ENCODE data around the gene RAC2. TPM values are rescaled to one million over a fixed set of nuclear protein-coding genes. Genes with fewer than 3 reads are reported as not detected.

RAC2 gene
- total and polyA plus RNA-seq, 3 experiments from 2014 or later, result 433 to 1,206 (median 452) TPM

- Histone ChIP-seq H3K4me3 (ENCODE audit: low read length) (peak overlapping the region; percentile 50), H3K9me3 (ENCODE audit: low read length) (no peaks in the 10 kb centered on the region), H3K27ac (ENCODE audit: low read depth, low read length) (peak overlapping the region; percentile 36), H3K36me3 (ENCODE audit: insufficient read depth, low read length) (peaks cover 69% of the 10 kb centered on the region), H3K4me1 (ENCODE audit: insufficient read depth, low read length) (peaks cover 94% of the 10 kb centered on the region), H3K27me3 (ENCODE audit: insufficient read depth, low read length, poor library complexity, severe bottlenecking) (no peaks in the 10 kb centered on the region)
- Mint-ChIP-seq H3K4me3 (peak overlapping the region; percentile 71 to 89 (median 85)), H3K4me1 (peaks cover 86 to 92% (median 92%) of the 10 kb centered on the region in 3 donors), H3K9me3 (no peaks in the 10 kb centered on the region), H3K27ac (peak overlapping the region; percentile 98 to 100 (median 99)), H3K36me3 (peaks cover 9 to 77% (median 14%) of the 10 kb centered on the region in 3 donors), H3K27me3 (no peaks in the 10 kb centered on the region)
- ChIA-PET CTCF (interaction anchor here (0.7 to 6.9 kb wide), 12 partner anchors 11 to 361 kb away, joined by 3 to 105 read pairs (median 6); partner anchors contain the start of gene RAC2), POLR2A (interaction anchor here (1.2 to 6.6 kb wide), 6 partner anchors 8 to 256 kb away, joined by 3 to 115 read pairs (median 10); partner anchors contain the start of gene RAC2)
- peak; percentile 46 to 77 (median 61) for DNase-seq
Observed at GRCh38 chr22:37230673-37231405, 13.2 kb downstream of the RAC2 start.

GRCh38 chr22:37229805-37230672 is 14.0 kb downstream of the RAC2 start:
- Mint-ChIP-seq H3K36me3 (peaks cover 15 to 77% (median 16%) of the 10 kb centered on the region in 3 donors), H3K4me3 (peak overlapping the region; percentile 76 to 89 (median 85)), H3K9me3 (no peaks in the 10 kb centered on the region), H3K4me1 (peaks cover 86 to 92% (median 92%) of the 10 kb centered on the region in 3 donors), H3K27me3 (no peaks in the 10 kb centered on the region), H3K27ac (peak overlapping the region; percentile 98 to 100 (median 99))
- no peaks in the 10 kb centered on the region for H3K9me3 ChIP-seq (ENCODE audit: low read length)
- peaks cover 69% of the 10 kb centered on the region for H3K36me3 ChIP-seq (ENCODE audit: insufficient read depth, low read length)
- peak overlapping the region; percentile 93 for H3K27ac ChIP-seq (ENCODE audit: low read depth, low read length)
- peak; percentile 87 to 96 (median 90) for DNase-seq
- H3K27me3 ChIP-seq (ENCODE audit: insufficient read depth, low read length, poor library complexity, severe bottlenecking), result no peaks in the 10 kb centered on the region
- H3K4me1 ChIP-seq (ENCODE audit: insufficient read depth, low read length), result peaks cover 94% of the 10 kb centered on the region
- H3K4me3 ChIP-seq (ENCODE audit: low read length), result peak overlapping the region; percentile 85
- ChIA-PET CTCF (interaction anchor here (0.7 to 6.9 kb wide), 12 partner anchors 11 to 362 kb away, joined by 3 to 105 read pairs (median 4); partner anchors contain the start of gene RAC2), POLR2A (interaction anchor here (0.5 to 6.6 kb wide), 9 partner anchors 7 to 257 kb away, joined by 3 to 115 read pairs (median 7); partner anchors contain the start of gene RAC2)

- peaks cover 86 to 92% (median 92%) of the 10 kb centered on the region in 3 donors for H3K4me1 Mint-ChIP-seq
- CTCF ChIA-PET, result interaction anchor here (0.6 to 6.9 kb wide), 9 partner anchors 10 to 177 kb away, joined by 3 to 105 read pairs (median 7); partner anchors contain the start of genes KCTD17 and RAC2
- H3K9me3 ChIP-seq (ENCODE audit: low read length), result no peaks in the 10 kb centered on the region
- peaks cover 94% of the 10 kb centered on the region for H3K4me1 ChIP-seq (ENCODE audit: insufficient read depth, low read length)
- peak overlapping the region; percentile 76 to 89 (median 85) for H3K4me3 Mint-ChIP-seq
- H3K27ac Mint-ChIP-seq, result peak overlapping the region; percentile 98 to 100 (median 99)
- DNase-seq, result peak in 4 of 5 donors; percentile 41 to 71 (median 46)
- H3K36me3 Mint-ChIP-seq, result peaks cover 17 to 78% (median 22%) of the 10 kb centered on the region in 3 donors
- POLR2A ChIA-PET, result interaction anchor here (0.5 to 6.6 kb wide), 10 partner anchors 10 to 82 kb away, joined by 3 to 115 read pairs (median 4); partner anchors contain the start of gene RAC2
- no peaks in the 10 kb centered on the region for H3K9me3 Mint-ChIP-seq
- H3K27ac ChIP-seq (ENCODE audit: low read depth, low read length), result peak overlapping the region; percentile 93
- peaks cover 71% of the 10 kb centered on the region for H3K36me3 ChIP-seq (ENCODE audit: insufficient read depth, low read length)
- H3K27me3 ChIP-seq (ENCODE audit: insufficient read depth, low read length, poor library complexity, severe bottlenecking), result no peaks in the 10 kb centered on the region
- H3K27me3 Mint-ChIP-seq, result no peaks in the 10 kb centered on the region
- peak overlapping the region; percentile 85 for H3K4me3 ChIP-seq (ENCODE audit: low read length)
Observed at GRCh38 chr22:37229012-37229804, 14.9 kb downstream of the RAC2 start.

DNA sequence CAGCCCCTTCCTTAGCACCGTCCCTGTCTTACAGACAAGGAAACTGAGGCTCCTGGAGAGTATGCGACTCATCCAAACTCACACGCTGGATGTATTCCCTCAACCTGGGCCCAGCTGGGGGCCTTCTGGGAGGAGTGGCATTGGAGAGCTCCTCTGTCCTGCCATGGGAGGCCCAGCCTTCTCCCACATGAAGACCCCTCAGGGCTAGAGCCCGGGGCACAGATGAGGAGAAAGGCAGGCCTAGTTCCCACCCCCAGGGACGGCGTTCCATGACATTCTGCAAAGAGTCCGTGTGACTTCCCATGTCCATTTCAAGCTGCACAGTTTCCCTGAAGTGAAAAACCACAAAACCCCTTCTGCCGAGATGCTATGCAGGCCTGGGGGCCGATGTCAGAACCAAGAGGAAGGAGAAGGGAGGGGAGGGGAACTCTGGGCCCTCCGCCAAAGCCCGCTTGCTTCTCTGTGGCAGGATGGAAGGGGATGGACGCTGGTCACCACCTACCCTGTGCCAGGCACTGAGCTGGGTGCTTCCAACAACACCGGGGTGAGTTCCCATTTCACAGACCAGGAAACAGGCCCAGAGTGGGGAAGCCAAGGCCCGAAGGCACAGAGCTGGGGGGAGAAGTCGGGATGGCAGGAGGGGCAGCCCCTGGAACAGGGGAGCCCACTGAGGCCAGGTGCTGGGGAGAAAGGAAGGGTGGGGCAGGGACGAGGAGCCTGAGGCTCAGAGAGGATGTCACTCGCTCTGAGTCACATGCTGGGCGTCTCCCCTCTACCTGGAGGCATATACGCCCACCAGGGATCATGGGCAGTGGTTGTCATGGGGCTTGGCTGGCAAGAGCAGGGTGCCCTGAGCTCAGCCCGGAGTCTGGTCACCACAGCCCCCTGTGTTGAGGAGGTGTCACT is 15.7 kb downstream of the RAC2 start:
- H3K27ac ChIP-seq (ENCODE audit: low read depth, low read length), result peak overlapping the region; percentile 93
- peak overlapping the region; percentile 42 for H3K4me3 ChIP-seq (ENCODE audit: low read length)
- Mint-ChIP-seq H3K4me1 (peaks cover 86 to 92% (median 92%) of the 10 kb centered on the region in 3 donors), H3K27me3 (no peaks in the 10 kb centered on the region), H3K9me3 (no peaks in the 10 kb centered on the region), H3K27ac (peak overlapping the region; percentile 98 to 100 (median 99)), H3K4me3 (peak overlapping the region; percentile 76 to 89 (median 85)), H3K36me3 (peaks cover 22 to 79% (median 24%) of the 10 kb centered on the region in 3 donors)
- H3K36me3 ChIP-seq (ENCODE audit: insufficient read depth, low read length), result peaks cover 64% of the 10 kb centered on the region
- CTCF ChIA-PET, result interaction anchor here (0.6 to 6.9 kb wide), 9 partner anchors 9 to 177 kb away, joined by 3 to 105 read pairs (median 7); partner anchors contain the start of genes KCTD17 and RAC2
- H3K9me3 ChIP-seq (ENCODE audit: low read length), result no peaks in the 10 kb centered on the region
- no peaks in the 10 kb centered on the region for H3K27me3 ChIP-seq (ENCODE audit: insufficient read depth, low read length, poor library complexity, severe bottlenecking)
- DNase-seq, result peak in 4 of 5 donors; percentile 37 to 79 (median 53)
- POLR2A ChIA-PET, result interaction anchor here (0.5 to 6.6 kb wide), 6 partner anchors 13 to 1698 kb away, joined by 3 to 115 read pairs (median 3); partner anchors contain the start of gene RAC2
- H3K4me1 ChIP-seq (ENCODE audit: insufficient read depth, low read length), result peaks cover 94% of the 10 kb centered on the region

- Mint-ChIP-seq H3K27ac (peak overlapping the region in 6 of 8 donors; percentile 46 to 99 (median 84)), H3K4me3 (peak overlapping the region in 2 of 7 donors; percentile 25 to 34), H3K27me3 (no peaks in the 10 kb centered on the region), H3K36me3 (peaks cover 21 to 66% (median 24%) of the 10 kb centered on the region in 3 donors), H3K9me3 (no peaks in the 10 kb centered on the region), H3K4me1 (peaks cover 86 to 91% (median 91%) of the 10 kb centered on the region in 3 donors)
- Histone ChIP-seq H3K4me1 (ENCODE audit: insufficient read depth, low read length) (peaks cover 94% of the 10 kb centered on the region), H3K27ac (ENCODE audit: low read depth, low read length) (no peak overlapping the region), H3K4me3 (ENCODE audit: low read length) (no peak overlapping the region), H3K27me3 (ENCODE audit: insufficient read depth, low read length, poor library complexity, severe bottlenecking) (no peaks in the 10 kb centered on the region), H3K36me3 (ENCODE audit: insufficient read depth, low read length) (peaks cover 48% of the 10 kb centered on the region), H3K9me3 (ENCODE audit: low read length) (no peaks in the 10 kb centered on the region)
- no peak for DNase-seq
- ChIA-PET CTCF (interaction anchor here (1.0 to 3.3 kb wide), 5 partner anchors 12 to 38 kb away, joined by 3 to 25 read pairs (median 19); partner anchors contain the start of gene RAC2), POLR2A (interaction anchor here (0.8 to 2.2 kb wide), 2 partner anchors 15 to 18 kb away, joined by 3 to 9 read pairs; partner anchors contain the start of gene RAC2)
Observed at GRCh38 chr22:37226514-37226913, 17.6 kb downstream of the RAC2 start.

DNA sequence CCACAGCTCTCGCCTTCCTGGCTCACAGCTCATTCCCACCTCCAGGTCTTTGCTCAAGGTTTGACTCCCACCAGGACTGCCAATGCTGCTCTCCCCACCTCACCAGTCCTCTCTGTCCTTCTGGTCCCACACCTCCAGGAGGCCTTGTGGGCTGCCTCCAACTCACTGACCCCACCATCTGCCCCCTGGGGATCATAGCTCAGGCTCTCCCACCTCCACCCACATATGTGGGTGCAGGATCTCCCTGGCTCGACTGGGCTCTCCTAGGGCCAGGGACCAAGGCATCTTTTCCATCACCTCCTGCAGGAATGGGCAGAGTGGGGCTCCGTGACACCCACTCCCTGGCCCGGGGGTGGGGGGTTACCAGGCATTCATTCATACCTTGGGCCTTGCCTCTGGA is 18.0 kb downstream of the RAC2 start:
- peaks cover 86 to 91% (median 91%) of the 10 kb centered on the region in 3 donors for H3K4me1 Mint-ChIP-seq
- Histone ChIP-seq H3K27me3 (ENCODE audit: insufficient read depth, low read length, poor library complexity, severe bottlenecking) (no peaks in the 10 kb centered on the region), H3K4me1 (ENCODE audit: insufficient read depth, low read length) (peaks cover 94% of the 10 kb centered on the region), H3K27ac (ENCODE audit: low read depth, low read length) (no peak overlapping the region), H3K4me3 (ENCODE audit: low read length) (no peak overlapping the region), H3K36me3 (ENCODE audit: insufficient read depth, low read length) (peaks cover 44% of the 10 kb centered on the region), H3K9me3 (ENCODE audit: low read length) (no peaks in the 10 kb centered on the region)
- DNase-seq, result no peak
- H3K4me3 Mint-ChIP-seq, result peak overlapping the region in 3 of 7 donors; percentile 15 to 19 (median 16)
- H3K9me3 Mint-ChIP-seq, result no peaks in the 10 kb centered on the region
- peaks cover 19 to 61% (median 20%) of the 10 kb centered on the region in 3 donors for H3K36me3 Mint-ChIP-seq
- CTCF ChIA-PET, result interaction anchor here (0.8 to 3.3 kb wide), 6 partner anchors 12 to 39 kb away, joined by 3 to 25 read pairs (median 15); partner anchors contain the start of gene RAC2
- H3K27me3 Mint-ChIP-seq, result no peaks in the 10 kb centered on the region
- peak overlapping the region; percentile 46 to 99 (median 84) for H3K27ac Mint-ChIP-seq
- POLR2A ChIA-PET, result interaction anchor here (0.6 to 2.2 kb wide), 3 partner anchors 15 to 98 kb away, joined by 3 to 10 read pairs (median 9); partner anchors contain the start of gene RAC2
